ENCODE data around the gene BRIP1.
"Not testable (repeated sequence)": the region's sequence is repeated elsewhere in the genome, so short reads cannot be mapped to it uniquely, and the experiment has no call there.

BRIP1 gene

GRCh38 chr17:61754124-61754523, 109.2 kb downstream of the BRIP1 start:
- DNase-seq, result no peak

GRCh38 chr17:61753696-61754095, 109.6 kb downstream of the BRIP1 start:
- no peak for DNase-seq

GRCh38 chr17:61750656-61751055, 112.7 kb downstream of the BRIP1 start:
- DNase-seq, result no peak

DNA sequence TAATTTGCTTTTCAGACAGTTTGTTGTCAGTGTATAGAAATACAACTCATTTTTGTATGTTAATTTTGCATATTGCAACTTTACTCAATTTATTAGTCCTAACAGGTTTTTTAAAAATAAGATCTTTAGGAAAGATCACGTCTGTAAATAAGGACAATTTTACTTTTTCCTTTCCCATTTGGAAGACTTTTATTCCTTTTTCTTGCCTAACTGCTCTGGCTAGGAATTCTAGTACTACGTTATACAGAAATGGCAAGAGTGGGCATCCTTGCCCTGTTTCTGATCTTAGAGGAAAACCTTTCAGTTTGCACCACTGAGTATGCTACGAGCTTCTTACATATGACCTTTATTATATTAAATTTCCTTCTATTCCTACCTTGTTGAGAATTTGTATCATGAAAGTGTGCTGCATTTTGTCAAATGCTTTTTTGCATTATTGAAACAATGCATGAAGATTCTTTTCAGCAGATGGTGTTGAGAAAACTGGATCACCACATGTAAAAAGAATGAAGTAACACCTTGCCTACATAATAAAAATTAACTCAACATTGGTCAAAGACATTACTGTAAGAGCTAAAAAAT, 113.4 kb downstream of the BRIP1 start:
- no peak for DNase-seq

- DNase-seq, result no peak
These were observed 116.9 kb downstream of the BRIP1 start for GRCh38 chr17:61746248-61746985.

GRCh38 chr17:61744804-61745203, 118.5 kb downstream of the BRIP1 start:
- DNase-seq, result no peak

DNA sequence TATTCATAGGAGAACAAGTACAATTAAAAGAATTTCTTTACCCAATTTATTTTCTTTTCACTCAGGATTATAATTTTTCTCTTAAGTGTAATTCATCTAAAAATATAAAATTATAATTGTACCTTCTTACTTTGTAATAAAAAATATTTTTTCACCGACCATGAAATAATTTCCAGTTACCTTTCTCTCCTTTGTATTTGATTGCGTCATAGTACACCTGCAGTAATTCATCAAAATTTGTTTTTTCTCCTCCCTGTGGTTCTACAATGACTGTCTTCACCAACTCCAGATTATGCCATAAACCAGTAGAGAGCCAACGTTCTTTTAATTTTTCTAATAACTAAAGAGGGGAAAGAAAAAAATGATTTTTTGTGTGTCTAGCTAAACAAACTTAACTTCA, 119.1 kb downstream of the BRIP1 start:
- DNase-seq, result no peak

DNA sequence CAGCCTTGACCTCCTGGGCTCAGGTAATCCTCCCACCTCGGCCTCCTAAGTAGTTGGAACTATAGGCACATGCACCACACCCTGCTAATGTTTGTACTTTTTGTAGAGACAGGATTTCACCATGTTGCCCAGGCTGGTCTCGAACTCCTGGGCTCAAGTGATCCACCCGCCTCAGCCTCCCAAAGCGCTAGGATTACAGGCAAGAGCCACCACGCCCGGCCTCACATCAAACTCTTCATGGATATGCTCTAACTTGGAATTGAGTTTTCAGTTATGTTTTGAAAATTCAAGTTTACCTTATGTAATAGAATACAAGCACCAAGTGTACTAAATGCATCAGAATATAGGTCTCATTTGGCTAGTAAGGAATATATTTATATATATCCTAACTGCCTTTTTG, 119.6 kb downstream of the BRIP1 start:
- no peak for DNase-seq

DNA sequence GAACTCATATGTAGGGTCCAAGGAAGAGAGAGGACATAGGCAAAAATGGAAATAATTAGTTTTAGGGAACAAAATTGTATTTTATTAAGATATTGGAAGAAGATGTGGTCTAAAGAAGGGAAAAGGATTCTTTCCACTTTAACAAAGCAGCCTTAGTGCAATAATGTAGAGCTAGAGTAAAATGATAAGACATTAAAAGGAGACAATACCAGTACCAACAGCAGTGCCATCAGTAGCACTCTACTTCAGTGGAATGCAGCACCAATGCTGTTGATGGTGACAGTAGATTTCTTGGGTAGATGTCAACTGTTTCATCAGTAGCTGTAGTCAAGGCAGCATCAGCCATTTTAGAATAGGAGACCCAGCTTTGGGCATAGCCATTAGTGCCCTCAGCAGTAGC, 124.3 kb downstream of the BRIP1 start:
- DNase-seq, result no peak

DNA sequence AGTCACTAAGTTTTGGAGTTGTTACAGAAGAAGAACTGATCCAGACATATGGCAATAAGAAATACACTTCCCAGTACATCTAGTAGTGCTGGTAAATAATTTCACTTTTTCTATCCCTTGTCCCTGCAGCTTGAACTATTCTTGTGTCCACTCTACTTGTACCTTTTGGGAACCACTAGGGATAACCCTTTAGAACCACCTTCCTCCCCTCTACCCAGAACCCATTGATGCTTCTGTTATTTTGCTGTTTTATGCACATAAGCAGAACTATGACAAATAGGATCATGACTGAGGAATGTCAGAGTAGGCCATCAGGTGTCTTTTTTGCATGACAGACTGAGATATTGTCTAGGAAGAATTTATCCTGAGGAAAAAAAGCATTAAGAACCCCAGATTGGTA, 125.1 kb downstream of the BRIP1 start:
- no peak for DNase-seq

DNA sequence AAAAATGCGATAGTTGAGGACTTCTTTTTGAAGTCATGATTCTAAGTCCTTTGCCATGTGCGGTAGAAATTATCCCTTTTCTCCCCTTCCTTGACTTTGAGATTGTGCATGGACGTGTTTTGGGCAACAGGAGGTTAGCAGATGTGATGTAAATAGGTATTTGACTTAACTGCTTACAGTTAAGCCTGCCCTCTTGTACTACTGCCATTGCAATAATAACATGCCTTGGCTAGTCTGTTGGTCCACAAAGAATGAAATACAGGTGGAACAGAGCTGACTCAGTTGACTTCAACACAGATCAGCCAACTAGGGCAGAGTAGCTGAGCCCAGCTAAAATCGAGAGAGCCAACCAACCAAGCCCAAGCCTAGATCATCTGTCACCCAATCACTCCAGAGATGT, 125.5 kb downstream of the BRIP1 start:
- DNase-seq, result no peak

GRCh38 chr17:61736438-61736837, 126.9 kb downstream of the BRIP1 start:
- no peak for DNase-seq

GRCh38 chr17:61735807-61736206, 127.5 kb downstream of the BRIP1 start:
- DNase-seq, result no peak

DNA sequence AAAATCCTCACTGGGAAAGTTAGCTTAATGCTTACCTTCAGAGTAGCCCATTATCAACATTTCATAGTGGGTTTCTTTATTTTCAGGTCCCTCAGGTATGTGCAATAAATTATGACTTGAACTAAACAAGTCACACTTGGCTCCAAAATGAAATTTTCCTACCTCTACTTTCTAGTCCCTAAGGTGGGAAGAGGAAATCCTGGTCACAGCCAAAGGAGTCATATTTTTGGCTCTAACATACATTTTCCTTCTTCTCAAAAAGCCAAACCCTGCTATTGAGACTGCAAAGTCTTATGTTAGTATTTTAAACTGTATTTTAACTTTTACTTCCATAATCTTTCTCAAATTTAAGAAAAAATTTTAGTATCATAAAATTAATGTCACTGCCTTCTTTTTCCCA, 128.9 kb downstream of the BRIP1 start:
- no peak for DNase-seq

DNA sequence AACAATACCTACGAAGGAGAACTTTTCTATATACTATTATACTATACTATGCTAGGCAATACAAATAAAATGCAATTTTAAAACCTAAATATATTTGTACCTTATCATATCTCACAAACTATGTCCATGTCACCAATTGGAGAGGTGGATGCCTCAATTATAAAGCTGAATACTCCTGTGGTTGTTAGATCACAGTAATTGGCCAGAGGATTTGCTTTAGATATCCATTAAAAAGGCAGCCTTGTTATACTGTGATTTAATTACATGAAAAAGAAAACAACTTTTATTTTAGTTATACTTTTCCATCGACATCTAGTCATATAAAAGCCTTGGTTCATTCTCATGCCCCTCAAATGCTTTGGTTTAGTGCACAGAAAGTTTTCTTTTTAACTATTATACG, 129.3 kb downstream of the BRIP1 start:
- no peak for DNase-seq

GRCh38 chr17:61733021-61733420, 130.3 kb downstream of the BRIP1 start:
- no peak for DNase-seq

DNA sequence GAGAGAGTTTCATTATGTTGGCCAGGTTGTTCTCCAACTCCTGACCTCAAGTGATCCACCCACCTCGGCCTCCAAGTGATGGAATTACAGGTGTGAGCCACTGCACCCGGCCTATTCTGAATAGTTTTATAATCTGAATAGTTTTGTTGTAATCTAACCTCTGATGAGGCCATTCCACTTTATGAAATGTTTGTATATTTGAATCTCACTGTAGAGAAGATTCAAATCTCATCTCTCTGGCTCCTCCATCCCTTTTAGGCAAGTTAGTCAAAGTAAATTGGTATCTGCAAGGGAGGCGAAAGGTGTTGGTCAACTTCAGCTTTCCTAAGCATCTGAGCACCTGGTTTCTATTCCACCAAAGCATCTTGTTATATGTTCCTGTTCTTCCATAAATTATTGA, 131.2 kb downstream of the BRIP1 start:
- DNase-seq, result no peak

- no peak for DNase-seq
These were observed 132.0 kb downstream of the BRIP1 start for GRCh38 chr17:61731330-61731729.

DNA sequence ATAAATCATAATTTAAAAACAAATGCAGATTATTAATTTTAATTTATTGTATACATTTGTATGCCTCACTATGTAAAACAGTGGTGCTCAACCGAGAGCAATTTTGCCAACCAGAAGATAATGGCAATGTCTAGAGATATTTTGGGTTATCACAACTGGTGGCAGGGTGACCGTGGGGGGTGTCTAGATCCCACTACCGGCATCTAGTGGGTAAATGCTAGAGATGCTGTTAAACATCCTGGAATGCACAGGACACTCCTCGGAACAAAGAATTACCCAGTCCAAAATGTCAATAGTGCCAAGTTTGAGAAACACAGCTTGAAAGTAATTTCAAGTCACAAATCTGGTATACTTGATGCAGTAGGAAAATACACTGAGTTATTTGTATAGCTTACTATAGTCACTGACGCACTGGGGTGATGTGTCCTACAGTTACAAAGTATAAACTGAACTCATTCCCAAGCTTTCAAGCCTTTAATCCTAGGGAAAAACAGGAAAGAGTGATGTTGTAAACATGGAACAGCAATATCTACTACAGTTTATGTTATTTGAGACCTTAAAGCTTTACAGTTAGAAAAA, 133.5 kb downstream of the BRIP1 start:
- DNase-seq, result no peak

- DNase-seq, result no peak
These were observed 135.0 kb downstream of the BRIP1 start for GRCh38 chr17:61728297-61728836.

DNA sequence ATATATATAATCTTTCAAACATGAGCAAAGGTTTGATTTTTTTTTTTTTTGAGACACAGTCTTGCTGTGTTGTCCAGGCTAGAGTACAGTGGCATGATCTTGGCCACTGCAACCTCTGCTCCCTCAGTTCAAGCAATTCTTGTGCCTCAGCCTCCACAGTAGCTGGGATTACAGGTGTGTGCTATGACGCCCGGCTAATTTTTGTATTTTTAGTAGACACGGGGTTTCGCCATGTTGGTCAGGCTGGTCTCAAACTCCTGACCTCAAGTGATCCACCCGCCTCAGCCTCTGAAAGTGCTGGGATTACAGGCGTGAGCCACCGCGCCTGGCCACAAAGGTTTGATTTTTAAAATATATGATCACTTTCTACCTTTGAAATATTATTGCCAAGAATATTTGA, 135.5 kb downstream of the BRIP1 start:
- not testable (repeated sequence) for DNase-seq

DNA sequence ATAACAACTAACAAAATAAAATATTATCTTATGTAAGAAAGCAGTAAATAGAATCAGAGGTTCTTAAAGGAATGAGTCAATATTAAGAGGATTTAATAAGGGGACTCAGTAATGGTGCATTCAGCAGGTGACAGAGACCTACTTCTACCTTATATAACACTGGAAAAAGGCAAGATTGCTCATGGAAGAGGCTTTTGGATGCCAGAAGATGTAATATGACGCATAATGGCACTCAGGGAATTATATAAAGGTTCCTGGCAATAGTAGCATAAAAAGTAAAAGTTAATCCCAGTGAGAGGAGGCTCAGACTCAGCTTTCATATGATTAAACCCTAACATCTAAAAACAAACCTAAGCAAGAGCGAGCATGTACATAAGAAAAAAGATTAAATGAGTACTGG, 136.4 kb downstream of the BRIP1 start:
- no peak for DNase-seq

DNA sequence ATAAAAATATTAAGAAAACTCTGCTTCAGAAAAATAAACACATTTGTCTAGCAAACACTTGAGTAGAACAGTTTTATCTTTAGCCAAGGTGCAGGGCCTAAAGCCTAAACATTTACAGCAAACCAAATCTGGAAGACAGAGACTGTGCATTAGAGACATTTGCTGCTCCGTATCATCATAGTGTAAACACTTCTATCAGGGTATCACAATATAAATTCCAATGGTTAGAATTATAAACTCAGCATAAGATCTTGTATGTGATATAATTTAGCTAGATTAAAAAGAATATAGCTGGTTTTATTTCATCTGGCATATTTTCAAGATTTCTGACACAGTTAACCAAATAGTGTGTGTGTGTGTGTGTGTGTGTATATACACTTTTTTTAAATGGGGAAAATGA, 138.6 kb downstream of the BRIP1 start:
- no peak for DNase-seq

- DNase-seq, result no peak
These were observed 139.4 kb downstream of the BRIP1 start for GRCh38 chr17:61723914-61724313.

All from CD4-positive, alpha-beta T cell treated with Interleukin-17A for 1 hour (primary cell).